22Rv1 (cell line): ENCODE data around the gene ATF6.
"Not testable (repeated sequence)": the region's sequence is repeated elsewhere in the genome, so short reads cannot be mapped to it uniquely, and the experiment has no call there.

Experiments
- H3K27ac ChIP-seq: fragments of 450-650 bp; 2 replicates; pipeline ENCODE4 v1.5.1; 2017
- CTCF ChIP-seq: fragments of 450-650 bp; IDR thresholded peaks from 2 replicates; pipeline ENCODE4 v1.5.1; 2017; ENCODE audit warnings: mild to moderate bottlenecking
- ZFX ChIP-seq: fragments of 450-650 bp; IDR thresholded peaks from 2 replicates; pipeline ENCODE4 v1.6.1; 2017; ENCODE audit warnings: antibody characterized with exemption, borderline replicate concordance

The ATF6 gene

GRCh38 chr1:161825831-161826230 lies 59.7 kb downstream of the ATF6 start:
- no peak overlapping the region for H3K27ac ChIP-seq
- TF ChIP-seq CTCF = no peak
- TF ChIP-seq ZFX = no peak

GRCh38 chr1:161826478-161826877 lies 60.4 kb downstream of the ATF6 start:
- no peak for TF ChIP-seq CTCF
- TF ChIP-seq ZFX = no peak
- H3K27ac ChIP-seq = no peak overlapping the region

DNA sequence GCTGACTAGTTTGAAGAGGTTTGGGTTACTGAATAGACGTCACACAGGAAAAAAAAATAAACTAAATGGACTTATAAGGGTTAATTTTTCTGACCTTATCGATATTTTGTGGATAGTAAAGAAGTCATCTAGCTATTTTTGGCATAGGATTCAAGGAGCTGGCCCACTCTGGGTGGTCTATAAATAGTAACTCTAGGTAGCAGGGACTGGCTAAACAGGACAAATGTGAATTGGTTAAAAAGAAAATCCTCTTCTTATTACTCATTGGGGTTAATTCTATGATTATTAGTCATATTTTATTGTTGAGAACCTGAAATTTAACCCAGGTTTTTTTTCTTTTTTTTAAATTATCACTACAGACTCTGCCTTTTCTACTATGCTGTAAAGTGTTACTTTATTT lies 61.7 kb downstream of the ATF6 start:
- TF ChIP-seq CTCF (no peak), ZFX (no peak)
- H3K27ac ChIP-seq = no peak overlapping the region

DNA sequence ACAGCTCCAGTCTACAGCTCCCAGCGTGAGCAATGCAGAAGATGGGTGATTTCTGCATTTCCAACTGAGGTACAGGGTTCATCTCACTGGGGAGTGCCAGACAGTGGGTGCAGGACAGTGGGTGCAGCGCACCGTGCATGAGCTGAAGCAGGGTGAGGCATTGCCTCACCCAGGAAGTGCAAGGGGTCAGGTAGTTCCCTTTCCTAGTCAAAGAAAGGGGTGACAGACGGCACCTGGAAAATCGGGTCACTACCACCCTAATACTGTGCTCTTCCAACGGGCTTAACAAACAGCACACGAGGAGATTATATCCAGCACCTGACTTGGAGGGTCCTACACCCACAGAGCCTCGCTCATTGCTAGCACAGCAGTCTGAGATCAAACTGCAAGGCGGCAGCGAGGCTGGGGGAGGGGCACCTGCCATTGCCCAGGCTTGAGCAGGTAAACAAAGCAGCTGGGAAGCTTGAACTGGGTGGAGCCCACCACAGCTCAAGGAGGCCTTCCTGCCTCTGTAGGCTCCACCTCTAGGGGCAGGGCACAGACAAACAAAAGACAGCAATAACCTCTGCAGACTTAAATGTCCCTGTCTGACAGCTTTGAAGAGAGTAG lies 66.3 kb downstream of the ATF6 start:
- not testable (repeated sequence) for H3K27ac ChIP-seq

DNA sequence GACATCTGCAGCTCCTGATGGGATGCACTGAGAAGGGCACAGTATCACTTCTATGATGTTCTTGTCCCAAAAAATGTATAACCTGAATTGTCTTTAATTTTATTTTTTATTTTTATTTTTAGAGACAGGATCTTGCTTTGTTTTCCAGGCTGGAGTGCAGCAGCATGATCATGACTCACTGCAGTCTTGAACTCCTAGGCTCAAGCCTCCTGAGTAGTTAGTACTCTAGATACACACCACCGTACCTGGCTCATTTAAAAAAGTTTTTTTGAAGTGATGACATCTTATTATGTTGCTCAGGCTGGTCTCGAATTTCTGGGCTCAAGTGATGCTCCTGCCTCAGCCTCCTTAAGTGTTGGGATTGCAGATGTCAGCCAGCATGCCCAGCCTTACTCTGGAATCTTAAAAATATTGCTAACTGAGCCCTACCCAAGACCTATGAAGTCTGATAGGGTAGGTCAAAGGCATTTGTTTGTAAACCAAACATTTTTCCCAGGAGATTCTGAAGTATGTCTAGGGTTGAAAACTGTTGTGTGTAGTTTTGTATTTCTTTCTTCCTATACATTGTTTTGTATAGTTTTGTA lies 68.9 kb downstream of the ATF6 start:
- TF ChIP-seq CTCF (no peak), ZFX (no peak)

GRCh38 chr1:161836018-161836417 lies 69.9 kb downstream of the ATF6 start:
- no peak for TF ChIP-seq CTCF
- no peak overlapping the region for H3K27ac ChIP-seq

More for the DNA sequence above, 68.9 kb downstream of the ATF6 start:
- H3K27ac ChIP-seq = no peak overlapping the region

- no peak overlapping the region for H3K27ac ChIP-seq
- TF ChIP-seq ZFX (no peak), CTCF (no peak)
These were observed 72.2 kb downstream of the ATF6 start for GRCh38 chr1:161838362-161838761.

DNA sequence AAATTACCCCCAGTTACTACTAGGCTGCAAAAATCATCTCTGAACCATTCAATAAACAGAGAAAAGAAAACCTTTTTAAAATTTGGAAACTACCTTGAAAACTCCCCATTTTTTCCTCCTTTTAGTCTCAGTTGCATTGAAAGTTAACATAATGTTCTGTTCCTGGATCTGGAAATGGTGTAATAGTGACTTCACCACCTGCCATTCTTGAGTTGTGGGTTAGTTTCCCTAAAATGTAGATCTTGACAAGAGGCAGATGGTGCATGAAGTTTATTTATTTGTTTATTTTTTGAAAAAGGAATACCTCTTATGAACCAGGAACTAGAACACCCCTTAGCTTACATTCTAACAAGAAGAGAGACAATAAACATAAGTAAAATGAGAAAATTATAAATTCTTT lies 72.8 kb downstream of the ATF6 start:
- no peak overlapping the region for H3K27ac ChIP-seq
- TF ChIP-seq CTCF = no peak
- TF ChIP-seq ZFX = no peak
